ENCODE results near the gene SMC6.

The SMC6 gene

DNA sequence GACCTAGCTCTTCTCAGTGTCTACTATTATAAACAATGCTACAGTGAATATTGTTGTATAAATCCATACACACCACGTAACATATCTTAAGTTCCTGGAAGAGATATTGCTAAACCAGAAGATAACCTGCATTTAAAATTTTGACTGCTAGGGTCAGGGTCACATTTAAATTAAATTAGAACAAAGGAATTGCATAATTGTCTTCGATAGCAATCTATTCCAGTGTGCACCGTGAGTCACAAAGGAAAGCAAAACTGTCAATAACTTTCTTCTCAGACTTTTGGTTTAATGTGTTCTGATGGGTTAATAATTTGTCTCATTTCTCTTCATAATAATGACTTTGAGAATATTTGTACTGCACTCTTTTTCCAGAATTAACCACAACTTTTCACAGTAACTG, 4.5 kb upstream of the SMC6 start:
- Histone ChIP-seq H4K20me1 (ENCODE audit: insufficient read depth, low read length) (peaks cover 7% of the 10 kb centered on the region; the same call in 1 of the 2 replicates), H3K4me1 (ENCODE audit: insufficient read depth, low read length) (peaks cover 28% of the 10 kb centered on the region), H3K9me3 (ENCODE audit: insufficient read depth, low read length, severe bottlenecking) (no peaks in the 10 kb centered on the region), H3K27ac (ENCODE audit: low read length) (no peak overlapping the region), H3K36me3 (ENCODE audit: insufficient read depth, low read length) (peaks cover 36% of the 10 kb centered on the region), H3K4me3 (ENCODE audit: low read depth in 1 of 2, low read length in 2 of 2) (no peak overlapping the region), H3K27me3 (ENCODE audit: insufficient read depth, low read length, poor library complexity) (no peaks in the 10 kb centered on the region), H3K79me2 (ENCODE audit: insufficient read depth, low read length) (peaks cover 85% of the 10 kb centered on the region), H3K4me2 (ENCODE audit: insufficient read depth, low read length) (no peak overlapping the region), H3K9ac (ENCODE audit: low read depth, low read length) (no peak overlapping the region), H2AFZ (ENCODE audit: low read depth, low read length) (no peak overlapping the region)
- TF ChIP-seq, protein P1, sequence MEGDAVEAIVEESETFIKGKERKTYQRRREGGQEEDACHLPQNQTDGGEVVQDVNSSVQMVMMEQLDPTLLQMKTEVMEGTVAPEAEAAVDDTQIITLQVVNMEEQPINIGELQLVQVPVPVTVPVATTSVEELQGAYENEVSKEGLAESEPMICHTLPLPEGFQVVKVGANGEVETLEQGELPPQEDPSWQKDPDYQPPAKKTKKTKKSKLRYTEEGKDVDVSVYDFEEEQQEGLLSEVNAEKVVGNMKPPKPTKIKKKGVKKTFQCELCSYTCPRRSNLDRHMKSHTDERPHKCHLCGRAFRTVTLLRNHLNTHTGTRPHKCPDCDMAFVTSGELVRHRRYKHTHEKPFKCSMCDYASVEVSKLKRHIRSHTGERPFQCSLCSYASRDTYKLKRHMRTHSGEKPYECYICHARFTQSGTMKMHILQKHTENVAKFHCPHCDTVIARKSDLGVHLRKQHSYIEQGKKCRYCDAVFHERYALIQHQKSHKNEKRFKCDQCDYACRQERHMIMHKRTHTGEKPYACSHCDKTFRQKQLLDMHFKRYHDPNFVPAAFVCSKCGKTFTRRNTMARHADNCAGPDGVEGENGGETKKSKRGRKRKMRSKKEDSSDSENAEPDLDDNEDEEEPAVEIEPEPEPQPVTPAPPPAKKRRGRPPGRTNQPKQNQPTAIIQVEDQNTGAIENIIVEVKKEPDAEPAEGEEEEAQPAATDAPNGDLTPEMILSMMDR (IDR thresholded peaks at IDR 0.05; ENCODE audit: borderline replicate concordance, extremely low read depth, low read length, poor library complexity, severe bottlenecking) = no peak
- TF ChIP-seq EZH2 (IDR thresholded peaks at IDR 0.05; ENCODE audit: borderline replicate concordance, low read depth, low read length, severe bottlenecking) = no peak
- no peak for ATAC-seq (ENCODE audit: insufficient read depth, low read depth)
- DNase-seq = no peak

DNA sequence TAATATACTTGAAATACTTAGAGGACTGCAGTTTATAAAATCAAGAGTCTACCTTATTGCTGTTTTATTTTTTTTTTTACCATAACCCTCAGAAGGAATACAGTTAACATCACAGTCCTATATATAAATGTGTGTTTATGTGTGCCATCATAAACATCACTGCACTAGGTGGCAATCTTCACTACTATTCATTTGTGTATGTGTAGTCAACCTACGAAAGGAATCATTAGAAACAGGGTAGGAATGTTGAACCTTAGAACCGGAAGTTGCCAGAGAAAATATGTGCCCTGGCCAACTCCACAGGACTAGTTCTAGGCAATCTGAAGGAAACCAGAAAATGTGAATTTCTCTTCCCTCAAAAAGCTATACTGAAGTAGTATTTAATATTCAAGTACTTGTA, 3.7 kb upstream of the SMC6 start:
- Histone ChIP-seq H3K4me2 (ENCODE audit: insufficient read depth, low read length) (peak overlapping the region; percentile 38), H3K4me3 (ENCODE audit: low read depth in 1 of 2, low read length in 2 of 2) (no peak overlapping the region), H3K27me3 (ENCODE audit: insufficient read depth, low read length, poor library complexity) (no peaks in the 10 kb centered on the region), H3K79me2 (ENCODE audit: insufficient read depth, low read length) (peaks cover 87% of the 10 kb centered on the region), H4K20me1 (ENCODE audit: insufficient read depth, low read length) (peaks cover 7% of the 10 kb centered on the region; the same call in 1 of the 2 replicates), H2AFZ (ENCODE audit: low read depth, low read length) (no peak overlapping the region), H3K36me3 (ENCODE audit: insufficient read depth, low read length) (peaks cover 30% of the 10 kb centered on the region), H3K9ac (ENCODE audit: low read depth, low read length) (no peak overlapping the region), H3K27ac (ENCODE audit: low read length) (no peak overlapping the region), H3K4me1 (ENCODE audit: insufficient read depth, low read length) (peaks cover 34% of the 10 kb centered on the region), H3K9me3 (ENCODE audit: insufficient read depth, low read length, severe bottlenecking) (no peaks in the 10 kb centered on the region)
- TF ChIP-seq, protein P1 (IDR thresholded peaks at IDR 0.05; ENCODE audit: borderline replicate concordance, extremely low read depth, low read length, poor library complexity, severe bottlenecking) = no peak
- TF ChIP-seq EZH2 (IDR thresholded peaks at IDR 0.05; ENCODE audit: borderline replicate concordance, low read depth, low read length, severe bottlenecking) = no peak
- DNase-seq (no peak), ATAC-seq (ENCODE audit: insufficient read depth, low read depth) (no peak)

DNA sequence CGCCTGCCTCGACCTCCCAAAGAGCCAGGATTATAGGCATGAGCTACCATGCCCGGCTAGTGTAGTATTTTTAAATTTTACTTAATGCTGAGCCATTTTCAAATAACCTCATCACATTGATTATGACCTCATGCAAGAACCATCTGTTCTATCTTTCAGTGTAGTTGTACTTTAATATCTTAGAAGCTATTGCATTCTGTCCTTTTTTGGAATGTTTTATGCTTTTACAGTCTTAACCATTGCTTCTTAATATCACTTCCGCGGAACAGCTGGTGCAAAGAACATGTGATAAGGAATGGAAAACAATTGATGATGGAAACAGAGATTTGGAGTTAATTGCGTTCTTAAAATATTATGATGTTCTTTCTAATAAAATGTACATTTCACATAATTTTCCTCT, 3.1 kb upstream of the SMC6 start:
- Histone ChIP-seq H2AFZ (ENCODE audit: low read depth, low read length) (no peak overlapping the region), H3K4me3 (ENCODE audit: low read depth in 1 of 2, low read length in 2 of 2) (peak overlapping the region in 1 of 2 experiments; percentile 30; a peak in 1 of 4 replicates), H3K4me1 (ENCODE audit: insufficient read depth, low read length) (peaks cover 40% of the 10 kb centered on the region), H3K9me3 (ENCODE audit: insufficient read depth, low read length, severe bottlenecking) (no peaks in the 10 kb centered on the region), H3K9ac (ENCODE audit: low read depth, low read length) (no peak overlapping the region), H3K27me3 (ENCODE audit: insufficient read depth, low read length, poor library complexity) (no peaks in the 10 kb centered on the region), H4K20me1 (ENCODE audit: insufficient read depth, low read length) (peaks cover 7% of the 10 kb centered on the region; the same call in 1 of the 2 replicates), H3K27ac (ENCODE audit: low read length) (no peak overlapping the region), H3K36me3 (ENCODE audit: insufficient read depth, low read length) (peaks cover 28% of the 10 kb centered on the region), H3K79me2 (ENCODE audit: insufficient read depth, low read length) (peaks cover 92% of the 10 kb centered on the region), H3K4me2 (ENCODE audit: insufficient read depth, low read length) (peak overlapping the region; percentile 86; the same call in 1 of the 2 replicates)
- TF ChIP-seq EZH2 (IDR thresholded peaks at IDR 0.05; ENCODE audit: borderline replicate concordance, low read depth, low read length, severe bottlenecking) = no peak
- TF ChIP-seq, protein P1 (IDR thresholded peaks at IDR 0.05; ENCODE audit: borderline replicate concordance, extremely low read depth, low read length, poor library complexity, severe bottlenecking) = no peak
- DNase-seq (no peak), ATAC-seq (ENCODE audit: insufficient read depth, low read depth) (no peak)
